Keratinocyte (primary cell): ENCODE results near the gene F10. TPM values are rescaled to one million over a fixed set of nuclear protein-coding genes. Genes with fewer than 3 reads are reported as not detected.

Experiments used
- DNase-seq: peaks from one replicate; pipeline ENCODE4 v3.0.0-alpha.2; 2011; ENCODE audit warnings: low read depth, missing footprints, low spot score
- FAIRE-seq: peaks from 2 replicates; lab custom pipeline; 2011; peaks lifted over from hg19 to GRCh38; lab: Jason Lieb, UNC
- H2AFZ ChIP-seq: 2 replicates; pipeline ENCODE4 v1.6.0; 2012; ENCODE audit warnings: low read length, control low read depth, inconsistent platforms; ENCODE audit not compliant: control insufficient read depth
- H3K27ac ChIP-seq: 2 replicates; pipeline ENCODE4 v1.5.1; 2011; ENCODE audit warnings: low read length; ENCODE audit not compliant: control insufficient read depth, insufficient read depth
- H3K27me3 ChIP-seq: 3 replicates; pipeline ENCODE4 v1.6.0; 2011; ENCODE audit warnings: low read length; ENCODE audit not compliant: control insufficient read depth, insufficient read depth; ENCODE audit errors: extremely low read depth
- H3K36me3 ChIP-seq, 2 experiments: 2 replicates in 1 of 2; 3 replicates in 1 of 2; pipeline ENCODE4 v1.5.1; 2011; ENCODE audit warnings: low read length in 2 of 2, mild to moderate bottlenecking in 1 of 2; ENCODE audit not compliant: control insufficient read depth in 2 of 2, insufficient read depth in 2 of 2; ENCODE audit errors: extremely low read depth in 1 of 2
- H3K4me1 ChIP-seq: 3 replicates; pipeline ENCODE4 v1.5.1; 2011; ENCODE audit warnings: low read length; ENCODE audit not compliant: control insufficient read depth, insufficient read depth; ENCODE audit errors: extremely low read depth
- H3K4me2 ChIP-seq: 3 replicates; pipeline ENCODE4 v1.6.0; 2011; ENCODE audit warnings: low read depth, low read length; ENCODE audit not compliant: control insufficient read depth, insufficient read depth; ENCODE audit errors: extremely low read depth
- H3K4me3 ChIP-seq, 3 experiments: fragments of 200-600 bp in 1 of 3; sonication (generic) in 1 of 3; 2 replicates in 2 of 3; 3 replicates in 1 of 3; pipeline ENCODE4 v1.5.1; 2011 to 2016; ENCODE audit warnings: low read length in 3 of 3, mild to moderate bottlenecking in 3 of 3, control low read depth in 2 of 3, inconsistent platforms in 1 of 3, low read depth in 1 of 3, mixed read lengths in 1 of 3, mixed run types in 1 of 3, moderate library complexity in 1 of 3; ENCODE audit not compliant: control insufficient read depth in 2 of 3, insufficient read depth in 2 of 3; ENCODE audit errors: extremely low read depth in 1 of 3
- H3K79me2 ChIP-seq: 2 replicates; pipeline ENCODE4 v1.6.0; 2012; ENCODE audit warnings: low read length; ENCODE audit not compliant: control insufficient read depth, insufficient read depth
- H3K9ac ChIP-seq: 3 replicates; pipeline ENCODE4 v1.6.0; 2011; ENCODE audit warnings: low read length; ENCODE audit not compliant: control insufficient read depth, insufficient read depth; ENCODE audit errors: extremely low read depth
- H3K9me1 ChIP-seq: 3 replicates; pipeline ENCODE4 v1.6.0; 2011; ENCODE audit warnings: low read length; ENCODE audit not compliant: control insufficient read depth, insufficient read depth; ENCODE audit errors: extremely low read depth
- H3K9me3 ChIP-seq: 2 replicates; pipeline ENCODE4 v1.5.1; 2012; ENCODE audit warnings: low read depth, low read length; ENCODE audit not compliant: control insufficient read depth
- H4K20me1 ChIP-seq: 3 replicates; pipeline ENCODE4 v1.6.0; 2011; ENCODE audit warnings: low read length; ENCODE audit not compliant: control insufficient read depth, insufficient read depth; ENCODE audit errors: extremely low read depth
- EZH2 ChIP-seq: IDR thresholded peaks from one replicate; pipeline ENCODE4 v1.6.1; 2012; ENCODE audit warnings: inconsistent platforms, mild to moderate bottlenecking, low read length, moderate library complexity
- dilution Hi-C: fragments of 300-500 bp; cut with MboI; formaldehyde crosslinking; loops from one replicate; pipeline ENCODE4 v1.7.0; 2020; ENCODE audit warnings: low sequenced_read_pairs; ENCODE audit not compliant: extremely low pct_ligation_motif_present
- polyA plus RNA-seq, 5 experiments: library from polyadenylated mRNA; depleted of rRNA in 3 of 5; stranded (reverse) in 3 of 5; stranded (forward) in 1 of 5; unstranded in 1 of 5; fragments of >200 nt; gene quantifications; 1 replicate in 1 of 5; 2 replicates in 3 of 5; 3 replicates in 1 of 5; pipeline versions ENCODE4 v1.2.1 to v1.2.3, GENCODE V29; 2011 to 2012; ENCODE audit warnings: missing spikeins in 2 of 5, low read depth in 1 of 5, low replicate concordance in 1 of 5
- TF ChIP-seq, protein P1 (sequence below), 3 experiments: IDR thresholded peaks in 1 of 3; conservative IDR thresholded peaks in 1 of 3; optimal IDR thresholded peaks in 1 of 3; 2 replicates in 2 of 3; 3 replicates in 1 of 3; pipeline versions ENCODE3 to v1.5.1; 2011; ENCODE audit warnings: low read length in 3 of 3, mild to moderate bottlenecking in 3 of 3, moderate library complexity in 2 of 3, control low read depth in 1 of 3, inconsistent platforms in 1 of 3; ENCODE audit not compliant: insufficient read depth in 2 of 3; ENCODE audit errors: extremely low read depth in 1 of 3

Gene F10
- polyA plus RNA-seq, 1 donor (not counting 4 experiments of a cell fraction or from before 2014, with no cell fraction given): not detected

DNA sequence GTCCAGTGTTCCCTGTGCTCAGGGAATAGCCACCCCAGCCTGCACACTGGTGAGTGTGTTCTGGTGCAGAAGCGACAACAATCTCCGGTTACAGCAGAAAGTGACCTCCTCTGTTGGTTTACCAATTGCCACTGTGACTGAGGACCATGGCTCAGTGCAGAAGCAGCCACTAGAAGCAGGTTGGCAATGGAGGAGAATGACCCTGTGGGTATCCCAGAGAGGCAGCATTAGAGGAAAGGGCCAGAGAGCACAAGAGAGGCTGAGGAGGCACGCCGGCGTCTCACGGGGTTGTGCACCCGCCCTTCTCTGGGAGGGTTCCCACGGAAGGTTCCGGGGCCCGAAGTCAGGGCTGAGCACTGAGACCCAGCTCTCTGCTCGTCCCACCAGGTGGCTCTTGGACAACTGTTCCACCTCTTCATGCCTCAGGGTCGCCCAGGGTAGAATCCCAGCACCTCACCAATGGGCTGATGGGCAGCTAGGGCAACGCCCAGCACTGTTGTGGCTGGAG is 49.9 kb downstream of the F10 start:
- Histone ChIP-seq H3K27ac (no peak overlapping the region), H3K9me3 (no peaks in the 10 kb centered on the region), H3K4me3 (no peak overlapping the region), H2AFZ (no peak overlapping the region), H3K36me3 (peaks cover 11 to 19% of the 10 kb centered on the region in 2 experiments), H3K79me2 (no peaks in the 10 kb centered on the region), H3K9me1 (no peaks in the 10 kb centered on the region), H3K9ac (no peak overlapping the region), H4K20me1 (no peaks in the 10 kb centered on the region), H3K4me2 (no peak overlapping the region), H3K27me3 (no peaks in the 10 kb centered on the region), H3K4me1 (no peaks in the 10 kb centered on the region)
- no peak for TF ChIP-seq EZH2
- TF ChIP-seq, protein P1, sequence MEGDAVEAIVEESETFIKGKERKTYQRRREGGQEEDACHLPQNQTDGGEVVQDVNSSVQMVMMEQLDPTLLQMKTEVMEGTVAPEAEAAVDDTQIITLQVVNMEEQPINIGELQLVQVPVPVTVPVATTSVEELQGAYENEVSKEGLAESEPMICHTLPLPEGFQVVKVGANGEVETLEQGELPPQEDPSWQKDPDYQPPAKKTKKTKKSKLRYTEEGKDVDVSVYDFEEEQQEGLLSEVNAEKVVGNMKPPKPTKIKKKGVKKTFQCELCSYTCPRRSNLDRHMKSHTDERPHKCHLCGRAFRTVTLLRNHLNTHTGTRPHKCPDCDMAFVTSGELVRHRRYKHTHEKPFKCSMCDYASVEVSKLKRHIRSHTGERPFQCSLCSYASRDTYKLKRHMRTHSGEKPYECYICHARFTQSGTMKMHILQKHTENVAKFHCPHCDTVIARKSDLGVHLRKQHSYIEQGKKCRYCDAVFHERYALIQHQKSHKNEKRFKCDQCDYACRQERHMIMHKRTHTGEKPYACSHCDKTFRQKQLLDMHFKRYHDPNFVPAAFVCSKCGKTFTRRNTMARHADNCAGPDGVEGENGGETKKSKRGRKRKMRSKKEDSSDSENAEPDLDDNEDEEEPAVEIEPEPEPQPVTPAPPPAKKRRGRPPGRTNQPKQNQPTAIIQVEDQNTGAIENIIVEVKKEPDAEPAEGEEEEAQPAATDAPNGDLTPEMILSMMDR (optimal IDR thresholded peaks at IDR 0.05 in 1 of 3, IDR thresholded peaks at IDR 0.05 in 1 of 3, conservative IDR thresholded peaks at IDR 0.05 in 1 of 3; ENCODE audit: extremely low read depth in 1 of 3, insufficient read depth in 2 of 3, low read length in 3 of 3): no peak
- no peak for DNase-seq
- dilution Hi-C loops: no loop called here
- no peak for FAIRE-seq

DNA sequence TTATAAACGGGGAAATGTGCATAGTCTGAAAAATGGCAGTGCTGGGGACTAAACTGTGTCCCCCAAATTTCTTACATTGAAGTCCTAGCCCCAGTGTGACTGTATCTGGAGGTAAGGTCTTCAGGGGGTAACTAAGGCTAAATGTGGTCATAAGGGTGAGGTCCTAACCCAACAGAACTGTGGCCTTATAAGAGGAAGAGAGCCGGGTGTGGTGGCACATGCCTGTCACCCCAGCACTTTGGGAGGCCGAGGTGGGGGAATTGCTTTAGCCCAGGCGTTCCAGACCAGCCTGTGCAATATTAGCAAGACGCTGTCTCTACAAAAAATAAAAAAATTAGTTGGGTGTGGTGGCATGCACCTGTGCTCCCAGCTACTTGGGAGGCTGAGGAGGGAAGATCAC is 53.7 kb downstream of the F10 start:
- Histone ChIP-seq H3K4me1 (peaks cover 4% of the 10 kb centered on the region), H3K4me3 (no peak overlapping the region), H3K27ac (no peak overlapping the region), H4K20me1 (peaks cover 3% of the 10 kb centered on the region), H3K36me3 (peaks cover 18 to 44% of the 10 kb centered on the region in 2 experiments), H3K79me2 (no peaks in the 10 kb centered on the region), H3K4me2 (no peak overlapping the region), H3K27me3 (no peaks in the 10 kb centered on the region), H3K9me3 (no peaks in the 10 kb centered on the region), H2AFZ (no peak overlapping the region), H3K9me1 (no peaks in the 10 kb centered on the region), H3K9ac (no peak overlapping the region)
- dilution Hi-C loops: no loop called here
- FAIRE-seq (no peak), DNase-seq (no peak)
- no peak for TF ChIP-seq EZH2
- TF ChIP-seq, protein P1 (optimal IDR thresholded peaks at IDR 0.05 in 1 of 3, IDR thresholded peaks at IDR 0.05 in 1 of 3, conservative IDR thresholded peaks at IDR 0.05 in 1 of 3; ENCODE audit: extremely low read depth in 1 of 3, insufficient read depth in 2 of 3, low read length in 3 of 3): no peak
